GM21786 (cell line): ENCODE data around the gene COA1.
"Not testable (repeated sequence)": the region's sequence is repeated elsewhere in the genome, so short reads cannot be mapped to it uniquely, and the experiment has no call there.

Experiments used
- ATAC-seq: cut with Tn5 transposase; IDR thresholded peaks from one replicate; pipeline ENCODE4 v1.9.1; 2021; ENCODE audit not compliant: unreplicated experiment

The COA1 gene

GRCh38 chr7:43636093-43636492, 93.2 kb downstream of the COA1 start:
- no peak for ATAC-seq

DNA sequence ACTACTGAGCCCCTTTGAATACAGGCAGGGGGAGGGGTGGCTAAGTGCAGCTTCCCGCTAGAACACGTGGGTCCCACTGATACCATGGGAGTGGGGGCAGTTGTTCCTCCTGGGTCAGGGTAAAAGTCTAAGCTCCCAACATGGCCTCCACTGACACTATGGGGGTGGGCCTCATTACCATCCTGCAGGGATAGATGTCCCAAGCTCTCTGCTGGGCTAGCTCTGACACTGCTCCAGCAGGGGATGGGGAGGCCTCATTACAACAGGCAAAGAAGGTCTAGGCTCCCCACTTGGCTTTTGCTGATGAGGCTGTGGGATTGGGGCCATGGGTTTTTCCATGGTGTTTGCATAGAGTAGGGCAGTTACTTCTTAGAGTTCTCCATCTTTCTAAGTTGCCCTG, 94.9 kb downstream of the COA1 start:
- ATAC-seq, result no peak

- no peak for ATAC-seq
Observed at GRCh38 chr7:43632746-43633145, 96.6 kb downstream of the COA1 start.

- ATAC-seq, result no peak
Observed at GRCh38 chr7:43631559-43631958, 97.8 kb downstream of the COA1 start.

GRCh38 chr7:43630482-43630881, 98.8 kb downstream of the COA1 start:
- no peak for ATAC-seq

GRCh38 chr7:43629857-43630256, 99.5 kb downstream of the COA1 start:
- ATAC-seq, result no peak

DNA sequence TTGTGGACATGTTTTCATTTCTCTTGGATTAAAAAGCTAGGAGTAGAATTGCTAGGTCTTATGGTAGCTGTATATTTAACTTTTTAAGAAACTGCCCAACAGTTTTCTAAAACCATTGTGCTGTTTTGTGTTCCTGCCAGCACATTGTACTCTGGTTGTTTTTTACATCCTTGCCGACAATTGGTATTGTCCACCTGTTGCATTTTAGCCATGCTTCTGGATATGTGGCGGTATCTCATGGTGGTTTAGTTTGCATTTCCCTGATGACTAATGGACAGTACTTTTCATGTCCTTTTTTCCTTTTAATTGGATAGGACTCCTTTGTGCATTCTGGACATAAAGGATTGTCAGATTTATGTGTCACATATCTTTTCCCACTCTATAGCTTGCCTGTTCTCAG, 100.9 kb downstream of the COA1 start:
- no peak for ATAC-seq

DNA sequence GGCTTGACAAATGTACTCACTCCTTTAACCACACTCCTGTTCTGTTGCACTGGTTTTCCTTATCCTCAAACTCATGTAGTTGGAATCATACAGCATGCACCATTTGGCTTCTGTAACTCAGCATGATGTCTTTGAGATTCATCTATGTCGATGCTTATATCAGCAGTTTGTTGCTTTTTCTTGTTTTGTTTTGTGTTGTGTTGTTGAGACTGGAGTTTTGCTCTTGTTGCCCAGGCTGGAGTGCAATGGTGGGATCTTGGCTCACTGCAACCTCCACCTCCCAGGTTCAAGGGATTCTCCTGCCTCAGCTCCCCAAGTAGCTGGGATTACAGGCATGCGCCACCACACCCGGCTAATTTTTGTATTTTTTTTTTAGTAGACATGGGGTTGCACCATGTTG, 101.5 kb downstream of the COA1 start:
- ATAC-seq, result not testable (repeated sequence)

DNA sequence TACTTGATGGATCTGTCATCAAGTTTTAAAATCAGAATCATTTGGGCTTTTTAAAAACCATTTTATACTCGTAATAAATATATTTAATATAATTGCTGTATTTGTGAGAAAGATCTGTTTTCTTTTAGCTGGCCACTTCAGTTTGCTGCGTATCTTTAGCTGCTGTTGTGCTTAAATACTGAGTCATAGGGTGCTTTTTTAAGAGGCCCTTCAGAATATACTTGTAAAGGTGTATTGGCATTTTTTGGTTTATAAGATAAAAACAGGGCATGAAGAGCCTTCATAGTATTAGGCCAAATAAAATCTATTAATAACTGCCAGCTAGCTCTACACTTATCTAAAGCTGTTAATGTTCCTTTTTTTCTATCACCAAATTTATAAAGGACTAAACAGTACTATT, 102.6 kb downstream of the COA1 start:
- no peak for ATAC-seq

DNA sequence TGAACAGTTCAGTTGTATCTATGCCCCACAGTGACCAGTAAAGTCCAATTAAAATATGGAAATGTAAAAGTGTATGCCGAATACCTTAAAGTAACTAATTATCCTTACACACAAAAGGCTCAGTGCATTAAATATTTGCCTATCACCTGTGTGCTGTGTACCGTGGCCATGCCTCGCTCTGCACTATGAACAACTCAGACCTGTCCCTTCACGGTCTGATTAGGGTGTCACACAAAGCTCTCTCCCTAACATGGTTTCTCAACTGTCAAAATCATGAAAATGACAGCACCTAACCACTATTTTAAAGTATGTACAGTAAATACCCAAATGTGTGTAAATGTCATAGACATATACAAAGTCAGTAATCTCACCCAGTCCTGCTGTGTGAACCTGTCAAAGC, 103.3 kb downstream of the COA1 start:
- peak; percentile 32 for ATAC-seq

GRCh38 chr7:43625453-43625852, 103.9 kb downstream of the COA1 start:
- ATAC-seq, result peak; percentile 72

DNA sequence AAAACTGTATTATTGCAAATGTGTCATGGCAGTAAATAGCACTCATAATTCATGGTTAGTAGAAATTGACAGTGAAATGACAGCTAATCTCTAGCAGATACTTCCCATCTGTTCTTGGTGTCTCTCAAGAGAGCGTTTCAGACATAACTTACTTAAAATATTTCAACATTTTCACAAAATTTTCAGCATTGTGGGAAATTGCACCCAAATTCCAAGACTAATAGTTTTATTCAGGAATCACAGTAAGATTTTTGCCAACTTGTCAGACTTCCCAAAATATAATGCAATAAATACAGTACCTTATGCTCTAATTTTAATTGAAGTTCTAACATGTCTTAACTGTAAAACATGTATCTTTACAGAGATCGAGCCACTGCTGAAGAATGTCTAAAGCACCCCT, 105.2 kb downstream of the COA1 start:
- ATAC-seq, result no peak

- ATAC-seq, result no peak
Observed at GRCh38 chr7:43621729-43622448, 107.4 kb downstream of the COA1 start.

GRCh38 chr7:43619213-43620012, 109.9 kb downstream of the COA1 start:
- ATAC-seq, result no peak

- ATAC-seq, result no peak
Observed at GRCh38 chr7:43618073-43618472, 111.2 kb downstream of the COA1 start.

DNA sequence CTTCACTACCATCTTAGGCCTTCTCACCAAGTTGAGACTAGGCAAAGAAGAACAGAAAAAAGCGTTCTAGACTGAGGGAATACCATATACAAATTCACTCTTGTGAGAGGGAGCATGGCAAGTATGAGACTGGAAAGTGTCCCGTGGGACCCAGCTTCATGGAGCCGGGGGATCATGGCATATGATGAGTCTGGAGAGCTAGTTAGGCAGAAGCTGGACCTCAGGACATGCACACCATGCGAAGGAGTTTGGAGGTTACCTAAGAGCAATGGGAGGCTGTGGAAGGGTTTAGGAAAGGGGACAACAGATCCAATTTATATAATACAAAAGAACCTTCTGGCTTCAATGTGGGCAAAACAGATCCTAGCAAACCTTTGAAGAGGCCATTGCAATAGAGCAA, 112.3 kb downstream of the COA1 start:
- no peak for ATAC-seq

DNA sequence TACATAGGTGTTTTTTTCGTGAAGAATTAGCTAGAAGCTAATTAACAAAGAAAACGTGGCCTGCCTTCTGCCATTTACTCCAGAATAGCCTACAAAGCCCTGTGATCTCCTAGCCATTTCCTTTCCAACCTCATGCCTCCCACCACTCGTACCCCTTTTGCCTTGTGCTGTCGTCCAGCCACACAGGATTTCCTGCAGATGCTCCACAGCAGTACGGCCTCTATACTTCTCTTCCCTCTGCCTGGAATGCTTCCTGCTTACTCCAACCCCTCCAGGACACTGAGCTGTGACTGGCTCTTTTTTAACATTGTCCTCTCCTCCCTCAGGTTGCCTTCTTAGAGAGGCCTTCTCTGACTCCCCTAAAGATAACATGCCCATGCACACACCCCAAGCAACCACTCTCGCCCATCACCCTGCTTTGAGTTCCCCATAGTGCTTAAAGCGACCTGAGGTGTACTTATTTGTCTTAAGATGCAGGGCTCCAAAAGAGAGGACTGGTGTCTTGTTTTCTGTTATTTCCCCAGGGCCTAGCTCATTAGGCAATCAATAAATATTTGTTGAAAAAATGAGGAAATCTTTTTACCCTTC, 113.7 kb downstream of the COA1 start:
- no peak for ATAC-seq

- ATAC-seq, result peak; percentile 53
Observed at GRCh38 chr7:43612599-43613589, 116.4 kb downstream of the COA1 start.

- no peak for ATAC-seq
Observed at GRCh38 chr7:43612128-43612527, 117.2 kb downstream of the COA1 start.

DNA sequence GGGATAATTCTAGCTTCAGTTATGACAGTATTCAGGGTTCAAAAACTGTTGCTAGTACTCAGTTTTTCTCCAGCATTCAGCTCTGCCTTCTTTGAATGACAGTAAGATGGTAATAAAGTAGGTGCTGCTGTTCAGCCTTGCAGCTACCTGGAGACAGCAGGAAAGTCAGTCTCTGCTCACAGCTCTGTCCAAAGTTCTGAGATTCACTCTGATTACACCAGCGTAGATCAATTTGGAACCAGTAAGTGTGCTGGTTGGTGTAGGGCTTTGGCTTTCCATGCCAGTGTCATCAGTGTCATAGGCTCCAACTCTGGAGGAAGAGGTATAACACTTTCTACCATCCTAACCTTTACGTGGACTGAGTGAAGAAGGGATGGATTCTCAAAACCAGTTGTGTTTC, 120.2 kb downstream of the COA1 start:
- ATAC-seq, result no peak

DNA sequence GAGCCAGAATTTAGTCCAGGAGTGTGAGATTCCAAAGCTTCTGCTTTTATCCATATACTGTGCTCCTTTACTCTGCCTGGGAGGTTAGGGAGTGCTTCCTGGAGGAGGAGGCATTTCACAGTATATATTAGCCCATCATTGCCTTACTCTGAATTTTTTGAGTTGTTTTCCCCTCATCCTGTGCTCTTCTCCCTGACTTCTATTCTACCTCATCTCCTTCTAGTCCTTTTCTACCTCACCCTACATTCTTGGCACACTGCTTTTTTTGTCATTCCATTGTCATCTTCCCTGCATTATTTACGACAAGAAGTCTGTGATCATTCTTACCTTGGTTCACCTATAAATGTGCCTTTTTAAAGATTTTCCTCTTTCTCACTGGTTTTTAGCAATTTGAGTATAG, 125.1 kb downstream of the COA1 start:
- no peak for ATAC-seq
